Retinal pigment epithelial cell (primary cell): ENCODE results near the gene COL24A1.

Experiments
- DNase-seq: peaks from one replicate; pipeline ENCODE4 v3.0.0-alpha.2; 2010; ENCODE audit warnings: low read depth
- H3K4me3 ChIP-seq: 2 replicates; pipeline ENCODE4 v1.5.1; 2011; ENCODE audit warnings: mild to moderate bottlenecking, low read length, control low read depth, moderate library complexity
- CTCF ChIP-seq: conservative IDR thresholded peaks from 2 replicates; pipeline ENCODE4 v1.5.1; 2011; ENCODE audit warnings: low read depth, low read length, control low read depth, inconsistent platforms

COL24A1 gene

GRCh38 chr1:86176226-86176625, 19.7 kb upstream of the COL24A1 start:
- DNase-seq, result no peak
- no peak overlapping the region for H3K4me3 ChIP-seq
- no peak for TF ChIP-seq CTCF

GRCh38 chr1:86175756-86176155, 19.2 kb upstream of the COL24A1 start:
- H3K4me3 ChIP-seq, result no peak overlapping the region
- no peak for DNase-seq
- no peak for TF ChIP-seq CTCF

GRCh38 chr1:86169625-86170024, 13.1 kb upstream of the COL24A1 start:
- H3K4me3 ChIP-seq, result no peak overlapping the region
- no peak for DNase-seq
- TF ChIP-seq CTCF, result peak; percentile 39

GRCh38 chr1:86159800-86160199, 3.2 kb upstream of the COL24A1 start:
- no peak overlapping the region for H3K4me3 ChIP-seq
- TF ChIP-seq CTCF, result no peak
- DNase-seq, result no peak

GRCh38 chr1:86155807-86156565, 586 bp downstream of the COL24A1 start:
- H3K4me3 ChIP-seq, result peak overlapping the region; percentile 51
- no peak for DNase-seq
- TF ChIP-seq CTCF, result no peak

GRCh38 chr1:86155051-86155806, 1.3 kb downstream of the COL24A1 start:
- H3K4me3 ChIP-seq, result peak overlapping the region; percentile 51
- TF ChIP-seq CTCF, result no peak
- no peak for DNase-seq
